ENCODE measurements around the gene KRT38.
"Not testable (repeated sequence)": the region's sequence is repeated elsewhere in the genome, so short reads cannot be mapped to it uniquely, and the experiment has no call there.

The KRT38 gene

GRCh38 chr17:41462705-41463104 lies 21.9 kb upstream of the KRT38 start:
- DNase-seq (ENCODE audit: low spot score), result no peak

GRCh38 chr17:41457676-41458075 lies 16.9 kb upstream of the KRT38 start:
- no peak for DNase-seq (ENCODE audit: low spot score)

- DNase-seq (ENCODE audit: low spot score), result no peak
Measured at GRCh38 chr17:41456204-41456603, 15.4 kb upstream of the KRT38 start.

GRCh38 chr17:41455236-41455635 lies 14.5 kb upstream of the KRT38 start:
- no peak for DNase-seq (ENCODE audit: low spot score)

GRCh38 chr17:41453066-41453465 lies 12.3 kb upstream of the KRT38 start:
- no peak for DNase-seq (ENCODE audit: low spot score)

GRCh38 chr17:41452281-41452680 lies 11.5 kb upstream of the KRT38 start:
- DNase-seq (ENCODE audit: low spot score), result no peak

- no peak for DNase-seq (ENCODE audit: low spot score)
Measured at GRCh38 chr17:41451154-41451728, 10.5 kb upstream of the KRT38 start.

GRCh38 chr17:41449008-41449407 lies 8.2 kb upstream of the KRT38 start:
- DNase-seq (ENCODE audit: low spot score), result no peak

GRCh38 chr17:41448506-41448905 lies 7.7 kb upstream of the KRT38 start:
- DNase-seq (ENCODE audit: low spot score), result no peak

- no peak for DNase-seq (ENCODE audit: low spot score)
Measured at GRCh38 chr17:41446806-41447205, 6.0 kb upstream of the KRT38 start.

GRCh38 chr17:41444640-41445039 lies 3.9 kb upstream of the KRT38 start:
- no peak for DNase-seq (ENCODE audit: low spot score)

GRCh38 chr17:41444186-41444585 lies 3.4 kb upstream of the KRT38 start:
- DNase-seq (ENCODE audit: low spot score), result no peak

GRCh38 chr17:41442739-41443138 lies 2.0 kb upstream of the KRT38 start:
- no peak for DNase-seq (ENCODE audit: low spot score)

GRCh38 chr17:41439375-41439774 lies 1.4 kb downstream of the KRT38 start:
- no peak for DNase-seq (ENCODE audit: low spot score)

- no peak for DNase-seq (ENCODE audit: low spot score)
Measured at GRCh38 chr17:41437769-41438168, 3.0 kb downstream of the KRT38 start.

GRCh38 chr17:41437254-41437653 lies 3.5 kb downstream of the KRT38 start:
- DNase-seq (ENCODE audit: low spot score), result no peak

GRCh38 chr17:41434415-41434814 lies 6.4 kb downstream of the KRT38 start:
- no peak for DNase-seq (ENCODE audit: low spot score)

GRCh38 chr17:41434005-41434404 lies 6.8 kb downstream of the KRT38 start:
- no peak for DNase-seq (ENCODE audit: low spot score)

GRCh38 chr17:41433586-41433985 lies 7.2 kb downstream of the KRT38 start:
- no peak for DNase-seq (ENCODE audit: low spot score)

- DNase-seq (ENCODE audit: low spot score), result not testable (repeated sequence)
Measured at GRCh38 chr17:41430376-41430775, 10.4 kb downstream of the KRT38 start.

GRCh38 chr17:41429667-41430066 lies 11.1 kb downstream of the KRT38 start:
- no peak for DNase-seq (ENCODE audit: low spot score)

- DNase-seq (ENCODE audit: low spot score), result no peak
Measured at GRCh38 chr17:41428591-41429291, 12.0 kb downstream of the KRT38 start.

GRCh38 chr17:41424111-41424635 lies 16.6 kb downstream of the KRT38 start, which contains the start of gene KRT37:
TSS of gene KRT37 (minus strand) at chr17:41424585. CDS start at chr17:41424523, 62 bp downstream.
- DNase-seq (ENCODE audit: low spot score), result no peak

- DNase-seq (ENCODE audit: low spot score), result not testable (repeated sequence)
Measured at GRCh38 chr17:41422586-41422985, 18.2 kb downstream of the KRT38 start.
